GM10248 (cell line): ENCODE results near the gene MEGF9.

Experiments used
- CTCF ChIA-PET: fragments of 300-600 bp; sonication (Branson Sonifier 250); formaldehyde crosslinking; extraction: SDS; loops from one replicate; lab custom pipeline; 2021; ENCODE audit warnings: antibody characterized with exemption; lab: Yijun Ruan, JAX
- POLR2A ChIA-PET: fragments of 350-650 bp; sonication (Branson Sonifier 250); formaldehyde crosslinking; extraction: SDS; loops from one replicate; lab custom pipeline; 2020; ENCODE audit warnings: antibody characterized with exemption; lab: Yijun Ruan, JAX
- DNase-seq: peaks from one replicate; pipeline ENCODE4 v3.0.0; 2012; ENCODE audit errors: extremely low spot score
- CTCF ChIP-seq: IDR thresholded peaks from 2 replicates; pipeline ENCODE4 v1.5.1; 2012; ENCODE audit warnings: mild to moderate bottlenecking, low read depth; ENCODE audit errors: extremely low read depth, missing control alignments, control extremely low read depth

Gene MEGF9

GRCh38 chr9:120564589-120564988 is 149.7 kb downstream of the MEGF9 start:
- TF ChIP-seq CTCF = no peak
- CTCF ChIA-PET = interaction anchor here (1.0 to 1.7 kb wide), 2 partner anchors 9 to 19 kb away, joined by 4 to 5 read pairs; no protein-coding TSS in a partner anchor

GRCh38 chr9:120562861-120563443 is 151.3 kb downstream of the MEGF9 start:
- ChIA-PET POLR2A (no interaction called here), CTCF (interaction anchor here (1.0 kb wide), 1 partner anchor 17 kb away, joined by 3 read pairs; no protein-coding TSS in a partner anchor)
- no peak for DNase-seq
- TF ChIP-seq CTCF = no peak

More at GRCh38 chr9:120564589-120564988, 149.7 kb downstream of the MEGF9 start:
- no peak for DNase-seq
- POLR2A ChIA-PET = no interaction called here

- POLR2A ChIA-PET = no interaction called here
- CTCF ChIA-PET = interaction anchor here (1.0 kb wide), 2 partner anchors 15 to 16 kb away, joined by 3 read pairs; no protein-coding TSS in a partner anchor
- no peak for TF ChIP-seq CTCF
- no peak for DNase-seq
Observed at GRCh38 chr9:120561709-120562108, 152.6 kb downstream of the MEGF9 start.

GRCh38 chr9:120559546-120559945 is 154.7 kb downstream of the MEGF9 start:
- DNase-seq = no peak
- ChIA-PET POLR2A (no interaction called here), CTCF (interaction anchor here (1.6 to 2.6 kb wide), 3 partner anchors 13 to 29 kb away, joined by 4 to 7 read pairs (median 6); no protein-coding TSS in a partner anchor)
- TF ChIP-seq CTCF = no peak

- ChIA-PET CTCF (interaction anchor here (1.6 to 2.6 kb wide), 3 partner anchors 12 to 27 kb away, joined by 4 to 7 read pairs (median 6); no protein-coding TSS in a partner anchor), POLR2A (no interaction called here)
- DNase-seq = no peak
- no peak for TF ChIP-seq CTCF
Observed at GRCh38 chr9:120558454-120558853, 155.8 kb downstream of the MEGF9 start.

GRCh38 chr9:120557205-120557604 is 157.1 kb downstream of the MEGF9 start:
- ChIA-PET CTCF (interaction anchor here (1.0 to 2.6 kb wide), 2 partner anchors 11 to 13 kb away, joined by 3 to 6 read pairs; no protein-coding TSS in a partner anchor), POLR2A (no interaction called here)
- no peak for DNase-seq
- no peak for TF ChIP-seq CTCF
